ENCODE measurements around the gene CRELD2.

Gene CRELD2

DNA sequence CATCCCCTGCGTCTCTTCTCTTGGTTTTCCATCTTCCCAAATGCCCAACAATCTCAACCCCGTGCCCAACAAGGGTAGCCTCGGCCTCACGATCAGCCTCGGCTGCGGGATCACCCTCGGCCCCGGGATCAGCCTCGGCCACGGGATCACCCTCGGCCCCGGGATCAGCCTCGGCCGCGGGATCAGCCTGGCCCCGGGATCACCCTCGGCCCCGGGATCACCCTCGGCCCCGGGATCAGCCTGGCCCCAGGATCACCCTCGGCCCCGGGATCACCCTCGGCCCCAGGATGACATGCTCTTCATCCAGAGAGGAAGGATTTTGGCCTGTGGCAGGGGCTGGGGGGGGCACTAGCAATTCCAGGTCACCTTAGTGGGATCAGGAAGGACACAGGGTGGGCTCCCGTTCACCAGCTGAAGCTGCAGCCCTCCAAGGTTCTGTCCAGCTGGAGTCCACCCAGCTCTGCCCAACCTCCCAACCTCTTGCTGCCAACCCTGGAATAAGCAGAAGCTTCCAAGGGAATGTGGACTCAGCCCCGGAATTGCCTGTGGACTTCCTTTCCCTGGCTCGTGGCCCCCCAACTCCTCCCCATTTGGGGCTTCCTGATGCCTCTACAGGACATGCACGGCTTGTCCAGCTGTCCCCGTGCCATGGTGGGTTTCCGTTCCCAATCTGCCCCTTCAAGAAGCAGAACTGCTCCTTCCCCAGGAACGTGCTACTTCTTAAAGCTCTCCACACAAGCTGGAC, 6.4 kb upstream of the CRELD2 start:
- no peak for DNase-seq (ENCODE audit: low read depth, low spot score)

DNA sequence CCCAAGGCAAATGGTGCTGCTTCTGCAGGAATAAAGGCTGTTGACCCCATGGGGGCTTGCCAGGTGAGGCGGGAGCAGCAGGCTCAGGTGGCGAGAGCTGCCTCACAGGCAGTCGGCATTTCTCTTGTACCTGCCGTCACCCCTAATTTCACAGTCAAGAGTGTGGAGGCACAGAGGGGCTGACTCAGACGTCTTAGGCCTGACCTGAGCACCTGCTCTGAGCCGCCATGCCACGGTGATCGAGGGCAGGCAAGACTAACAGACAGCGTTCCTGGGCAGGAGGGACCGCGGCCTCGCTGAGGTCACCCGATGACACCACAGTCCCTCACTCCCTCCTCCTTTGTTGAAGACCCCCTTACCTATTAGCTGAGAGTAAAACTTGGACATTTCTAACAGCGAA, 5.4 kb upstream of the CRELD2 start:
- no peak for DNase-seq (ENCODE audit: low read depth, low spot score)

DNA sequence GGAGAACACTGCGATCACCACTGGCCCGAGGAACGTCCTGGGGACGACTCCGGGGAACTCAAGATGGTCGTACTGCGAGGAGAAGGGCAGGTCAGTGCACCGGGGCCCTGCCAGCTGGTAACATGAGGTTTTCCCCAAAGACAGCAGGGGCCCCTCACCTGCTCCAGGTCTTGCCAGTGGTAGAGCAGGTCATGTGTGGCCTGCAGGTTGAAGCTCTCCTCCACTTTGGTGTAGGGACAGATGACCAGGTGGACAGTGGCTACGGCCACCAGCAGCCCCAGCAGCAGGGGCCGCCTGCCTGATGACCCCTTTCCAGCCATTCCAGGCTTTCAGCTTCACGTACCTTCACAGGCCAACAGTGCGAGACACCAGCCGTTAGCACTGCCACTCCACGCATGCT, 5.0 kb upstream of the CRELD2 start:
- DNase-seq (ENCODE audit: low read depth, low spot score): no peak

GRCh38 chr22:49914256-49914655, 4.2 kb upstream of the CRELD2 start:
- no peak for DNase-seq (ENCODE audit: low read depth, low spot score)

DNA sequence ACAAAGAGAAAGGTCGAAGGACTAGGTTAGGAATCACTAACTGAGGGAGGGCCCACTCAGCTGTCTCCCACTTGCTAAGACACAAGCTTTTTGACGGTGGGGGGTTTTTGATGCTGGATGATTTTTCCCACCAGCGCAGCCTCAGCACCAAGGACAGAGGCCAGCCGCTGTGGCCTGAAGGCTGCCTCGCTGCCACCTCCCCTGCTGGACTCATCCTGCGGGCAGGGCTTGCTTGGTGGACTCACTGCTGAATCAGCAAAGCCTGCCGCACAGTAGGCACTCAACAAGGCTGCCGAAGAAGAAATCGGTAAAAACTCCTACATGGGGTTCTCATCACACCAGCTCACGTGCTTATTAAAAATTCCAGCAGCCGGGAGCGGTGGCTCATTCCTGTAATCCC, 2.8 kb upstream of the CRELD2 start:
- no peak for DNase-seq (ENCODE audit: low read depth, low spot score)

DNA sequence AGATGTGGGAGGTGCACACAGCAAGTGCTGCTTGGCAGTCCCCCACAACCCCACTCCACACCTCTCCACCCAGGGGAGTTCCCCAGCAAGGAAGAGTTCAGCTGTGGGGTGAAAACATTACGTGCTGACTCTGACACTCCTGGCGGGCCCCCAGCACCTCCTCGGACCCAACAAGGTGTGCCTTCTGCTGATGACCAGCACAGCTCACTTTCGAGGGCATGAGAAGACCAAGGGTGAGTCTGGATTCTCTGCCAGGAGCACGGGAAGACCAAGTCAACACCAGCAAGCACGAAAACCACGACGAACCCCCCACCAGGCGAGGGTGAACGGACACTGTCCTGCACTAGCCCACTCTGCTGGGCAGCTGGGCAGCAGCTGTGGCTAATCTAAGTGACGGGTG, 1.6 kb upstream of the CRELD2 start:
- no peak for DNase-seq (ENCODE audit: low read depth, low spot score)

GRCh38 chr22:49918911-49919881, 762 bp downstream of the CRELD2 start:
- no peak for DNase-seq (ENCODE audit: low read depth, low spot score)

DNA sequence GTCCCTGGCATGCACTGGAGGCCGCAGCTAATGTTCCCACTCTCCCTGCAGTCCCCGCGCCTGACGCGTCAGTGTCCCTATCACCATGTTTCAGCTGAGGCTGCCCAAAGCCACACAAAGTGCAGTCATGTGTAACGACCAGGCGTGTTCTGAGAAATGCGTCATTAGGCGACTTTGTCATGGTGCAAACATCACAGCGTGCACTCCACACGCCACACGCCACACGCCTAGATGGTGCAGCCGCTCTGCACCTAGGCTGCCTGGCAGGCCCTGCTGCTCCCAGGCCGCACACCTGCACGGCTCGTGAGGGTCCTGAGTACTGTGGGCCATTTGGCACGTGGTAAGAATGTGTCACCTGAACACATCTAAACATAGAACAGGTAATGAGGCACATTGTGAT, 2.4 kb downstream of the CRELD2 start:
- DNase-seq (ENCODE audit: low read depth, low spot score): no peak

DNA sequence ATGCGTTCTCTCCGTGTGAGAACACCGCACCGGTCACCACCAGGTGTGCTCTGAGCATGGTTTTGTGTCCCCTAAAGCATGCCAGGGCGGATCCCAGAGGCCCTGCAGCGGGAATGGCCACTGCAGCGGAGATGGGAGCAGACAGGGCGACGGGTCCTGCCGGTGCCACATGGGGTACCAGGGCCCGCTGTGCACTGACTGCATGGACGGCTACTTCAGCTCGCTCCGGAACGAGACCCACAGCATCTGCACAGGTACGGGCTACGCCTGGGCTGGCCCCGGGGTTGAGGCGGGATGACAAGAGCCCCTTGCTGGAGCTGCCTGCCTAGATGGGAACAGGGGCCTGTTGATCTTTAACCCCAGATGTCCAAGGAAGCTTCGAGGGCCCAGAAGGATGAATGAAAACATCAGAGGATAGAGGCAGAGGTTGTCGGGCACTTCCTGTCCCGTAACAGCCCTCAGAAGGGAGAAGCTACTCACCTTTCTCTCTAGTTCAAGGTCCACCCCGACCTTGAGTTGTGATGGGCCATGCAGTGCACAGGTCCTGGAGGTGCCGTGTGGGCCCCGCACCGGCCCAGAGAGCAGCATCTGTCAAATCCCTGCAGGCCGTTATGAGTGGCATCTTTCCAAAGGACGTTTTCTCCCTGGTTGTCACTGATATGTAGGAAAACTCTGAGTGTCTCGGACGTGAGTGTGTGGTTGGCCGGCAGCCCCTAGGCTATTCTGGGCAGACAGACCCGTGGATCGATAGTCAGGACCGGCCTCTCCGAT, 3.3 kb downstream of the CRELD2 start:
- no peak for DNase-seq (ENCODE audit: low read depth, low spot score)

DNA sequence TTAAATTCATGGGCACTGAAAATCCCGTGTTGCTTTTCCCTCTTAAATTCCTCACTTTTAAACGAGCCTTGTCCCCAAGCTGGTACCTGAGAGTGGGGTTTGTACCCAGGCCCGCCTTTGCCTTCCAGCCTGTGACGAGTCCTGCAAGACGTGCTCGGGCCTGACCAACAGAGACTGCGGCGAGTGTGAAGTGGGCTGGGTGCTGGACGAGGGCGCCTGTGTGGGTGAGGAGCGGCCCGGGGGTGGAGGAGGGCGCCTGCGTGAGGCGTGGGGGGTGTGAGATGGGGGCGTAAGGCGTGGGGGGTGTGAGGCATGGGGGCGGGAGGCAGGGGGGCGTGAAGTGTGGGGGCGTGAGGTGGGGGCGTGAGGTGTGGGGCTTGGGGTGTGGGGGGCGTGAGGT, 4.0 kb downstream of the CRELD2 start:
- DNase-seq (ENCODE audit: low read depth, low spot score): no peak

- no peak for DNase-seq (ENCODE audit: low read depth, low spot score)
Observed at GRCh38 chr22:49922926-49923325, 4.5 kb downstream of the CRELD2 start.

- DNase-seq (ENCODE audit: low read depth, low spot score): no peak
Observed at GRCh38 chr22:49923445-49923844, 5.0 kb downstream of the CRELD2 start.

GRCh38 chr22:49924113-49924833, 5.8 kb downstream of the CRELD2 start:
- no peak for DNase-seq (ENCODE audit: low read depth, low spot score)

DNA sequence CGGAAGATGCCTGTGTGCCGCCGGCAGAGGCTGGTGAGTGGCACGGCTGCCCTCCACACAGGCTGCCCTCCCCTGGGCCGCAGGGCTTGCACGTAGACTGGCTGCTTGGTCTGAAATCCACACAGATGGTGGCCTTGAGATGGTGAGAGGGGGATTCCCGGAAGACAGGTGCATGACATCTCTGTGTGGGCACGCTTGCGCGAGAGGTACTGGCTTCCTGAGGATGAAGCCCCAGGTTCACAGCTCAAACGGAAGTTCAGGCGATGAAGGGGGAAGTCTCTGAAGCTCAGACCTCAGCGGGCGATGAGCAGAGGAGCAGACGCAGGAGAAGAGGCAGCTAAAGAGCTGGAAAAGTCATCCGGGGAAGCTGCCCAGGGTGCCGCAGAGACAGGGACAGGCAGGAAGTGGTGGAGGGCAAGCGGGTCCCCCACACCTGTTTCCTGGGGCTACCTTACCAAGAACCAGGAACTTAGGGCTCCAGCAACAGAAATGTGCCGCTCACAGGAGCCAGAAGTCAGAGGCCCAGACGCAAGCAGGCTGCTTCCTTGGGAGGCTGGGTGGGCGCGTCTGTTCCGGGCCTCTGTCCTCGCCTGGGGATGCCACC, 7.2 kb downstream of the CRELD2 start:
- no peak for DNase-seq (ENCODE audit: low read depth, low spot score)

GRCh38 chr22:49926916-49927315, 8.5 kb downstream of the CRELD2 start:
- DNase-seq (ENCODE audit: low read depth, low spot score): no peak

- DNase-seq (ENCODE audit: low read depth, low spot score): no peak
Observed at GRCh38 chr22:49927483-49928184, 9.2 kb downstream of the CRELD2 start.

GRCh38 chr22:49928185-49928495, 9.7 kb downstream of the CRELD2 start:
- no peak for DNase-seq (ENCODE audit: low read depth, low spot score)

DNA sequence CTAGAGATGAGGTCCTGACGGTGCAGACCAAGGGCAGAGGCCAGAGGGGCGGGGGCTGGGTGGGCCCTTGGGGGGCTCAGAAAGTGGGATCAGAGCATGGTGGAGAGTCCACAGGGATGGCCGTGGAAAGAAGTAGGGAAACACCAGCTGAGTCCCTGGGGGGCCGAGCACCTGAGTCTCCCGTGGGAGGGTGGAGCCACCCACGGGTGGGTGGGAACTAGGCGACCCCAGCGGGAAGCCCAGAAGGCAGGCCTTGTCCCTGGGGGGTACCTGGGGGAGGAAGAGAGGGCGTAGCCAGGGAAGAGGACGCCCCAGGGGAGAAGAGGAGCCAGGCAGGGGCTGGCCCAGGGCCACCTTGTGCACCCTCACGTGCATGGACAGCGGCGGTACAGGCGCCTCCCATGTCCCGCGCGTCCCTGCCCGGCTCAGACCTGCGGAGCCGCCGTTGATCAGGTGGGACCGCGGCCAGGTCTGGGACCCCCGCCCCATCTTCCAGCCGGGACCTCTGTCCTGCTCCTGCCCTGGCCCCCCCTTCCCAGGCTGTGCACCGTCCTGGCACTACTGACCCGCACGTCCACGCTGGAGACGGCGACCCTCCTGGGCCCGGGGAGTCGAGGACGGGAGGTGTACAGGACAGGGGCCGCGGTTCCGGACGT, 10.2 kb downstream of the CRELD2 start:
- DNase-seq (ENCODE audit: low read depth, low spot score): no peak

DNA sequence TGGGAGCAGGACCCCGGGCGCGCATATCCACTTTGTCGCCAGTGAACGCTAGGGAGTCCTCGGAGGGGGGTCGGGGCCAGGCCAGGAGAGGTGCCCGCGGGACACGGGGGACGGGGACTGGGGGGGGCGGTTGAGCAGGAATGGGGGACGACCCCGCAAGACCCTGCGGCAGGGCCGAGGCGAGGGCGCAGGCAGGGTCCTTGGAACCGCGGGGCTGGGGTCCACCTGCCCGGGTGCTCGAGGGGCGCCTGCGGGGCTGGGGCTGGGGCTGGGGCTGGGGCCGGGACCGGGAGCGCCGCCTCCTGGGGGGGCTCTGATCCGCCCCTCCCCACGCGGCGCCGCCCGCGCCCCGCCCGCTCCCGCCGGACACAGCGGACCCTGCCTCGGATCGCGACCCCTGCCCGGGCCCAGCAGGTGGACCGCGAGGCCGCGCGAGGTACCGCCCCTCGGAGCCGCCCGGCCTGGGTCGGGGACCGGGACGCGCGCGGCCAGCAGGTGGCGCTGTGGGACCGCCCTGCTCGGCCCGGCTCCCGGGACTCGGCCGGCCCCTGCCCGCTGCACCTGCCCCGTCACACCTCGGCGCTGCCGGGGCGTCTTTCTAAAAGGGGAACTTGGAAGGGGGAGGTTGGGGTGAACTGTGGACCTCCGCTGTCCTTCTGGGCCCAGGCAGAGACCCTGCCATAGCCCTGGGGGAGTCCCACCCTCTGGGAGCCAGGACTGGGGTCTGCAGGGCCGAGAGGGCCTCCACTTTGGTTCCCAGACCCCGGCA, 11.0 kb downstream of the CRELD2 start:
- DNase-seq (ENCODE audit: low read depth, low spot score): no peak
